DMS153 (cell line): Measurements from ENCODE around the gene CD84.
"Not testable (repeated sequence)": the region's sequence is repeated elsewhere in the genome, so short reads cannot be mapped to it uniquely, and the experiment has no call there.

Experiments
- DNase-seq: peaks from one replicate; lab custom pipeline; 2025; lab: John Stamatoyannopoulos, UW

Gene CD84

DNA sequence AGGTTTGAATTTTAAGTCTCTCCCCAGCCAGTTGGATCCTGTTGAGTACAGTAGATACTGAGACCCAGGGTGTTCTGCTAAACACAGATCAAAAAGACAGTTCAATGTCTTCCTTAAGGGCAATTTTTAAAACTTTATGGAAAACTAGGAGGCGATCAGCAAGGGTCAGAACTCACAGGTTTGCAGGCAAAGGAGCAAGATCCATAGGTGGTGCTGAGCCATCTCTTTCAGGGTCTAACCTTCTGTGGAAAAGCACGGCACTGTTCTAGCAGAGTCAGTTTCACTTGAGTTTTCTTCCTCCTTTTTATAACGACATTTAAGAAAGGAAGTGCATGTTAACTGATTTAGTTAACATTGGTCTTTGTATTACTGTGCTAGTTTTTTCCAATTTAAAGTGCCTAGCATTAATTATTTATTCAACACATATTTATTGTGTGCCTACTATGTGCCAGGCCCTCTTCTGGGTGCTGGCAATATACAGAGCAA is at the start of gene CD84:
Gene CD84, minus strand, starts transcription at position 281 of the 486 bp plus-strand sequence. Its CDS starts 59 bp downstream, at position 222.
- DNase-seq = no peak

DNA sequence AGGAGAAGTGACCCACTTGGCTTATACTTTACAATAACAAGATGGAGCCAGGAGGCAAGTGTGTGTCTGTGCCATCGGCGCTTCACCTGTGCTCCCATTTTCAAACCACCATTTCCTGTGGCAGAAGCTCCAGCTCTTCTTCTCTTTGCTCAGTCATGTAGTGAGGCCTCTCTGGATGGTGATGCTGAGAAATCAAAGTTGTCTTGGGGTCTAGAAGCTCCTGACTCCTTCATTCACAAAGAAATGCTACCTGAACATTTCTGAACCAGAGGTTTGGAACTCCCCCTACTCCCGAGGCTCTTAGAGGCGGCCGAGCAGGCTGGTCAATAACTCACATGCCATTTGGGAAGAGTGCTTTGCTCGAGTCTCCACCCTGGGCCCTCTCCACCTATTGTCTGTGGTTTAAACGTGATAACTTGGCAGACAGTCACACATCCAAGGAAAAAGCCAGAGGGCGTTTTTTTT is 49.5 kb upstream of the CD84 start:
- DNase-seq = no peak

DNA sequence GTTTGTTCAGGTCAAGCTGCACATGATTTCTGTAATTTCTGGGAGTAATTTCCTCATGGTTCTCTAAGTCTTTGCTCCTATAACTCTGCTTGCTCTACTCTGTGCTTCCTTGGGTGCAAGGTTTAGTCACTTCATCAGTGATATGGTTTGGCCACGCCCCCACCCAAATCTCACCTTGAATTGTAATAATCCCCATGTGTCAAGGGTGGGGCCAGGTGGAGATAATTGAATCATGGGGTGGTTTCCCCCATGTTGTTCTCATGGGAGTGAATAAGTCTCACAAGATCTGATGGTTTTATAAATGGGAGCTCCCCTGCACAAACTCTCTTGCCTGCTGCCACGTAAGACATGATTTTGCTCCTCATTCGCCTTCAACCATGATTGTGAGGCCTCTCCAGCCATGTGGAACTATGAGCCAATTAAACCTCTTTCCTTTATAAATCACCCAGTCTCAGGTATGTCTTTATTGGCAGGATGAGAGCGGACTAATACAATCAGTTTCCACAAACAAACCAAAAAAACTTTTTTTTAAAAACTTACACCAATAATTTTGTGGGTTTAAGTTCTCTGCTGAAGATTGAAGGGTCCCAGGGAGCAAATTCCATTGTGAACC is 48.5 kb upstream of the CD84 start:
- DNase-seq = not testable (repeated sequence)

DNA sequence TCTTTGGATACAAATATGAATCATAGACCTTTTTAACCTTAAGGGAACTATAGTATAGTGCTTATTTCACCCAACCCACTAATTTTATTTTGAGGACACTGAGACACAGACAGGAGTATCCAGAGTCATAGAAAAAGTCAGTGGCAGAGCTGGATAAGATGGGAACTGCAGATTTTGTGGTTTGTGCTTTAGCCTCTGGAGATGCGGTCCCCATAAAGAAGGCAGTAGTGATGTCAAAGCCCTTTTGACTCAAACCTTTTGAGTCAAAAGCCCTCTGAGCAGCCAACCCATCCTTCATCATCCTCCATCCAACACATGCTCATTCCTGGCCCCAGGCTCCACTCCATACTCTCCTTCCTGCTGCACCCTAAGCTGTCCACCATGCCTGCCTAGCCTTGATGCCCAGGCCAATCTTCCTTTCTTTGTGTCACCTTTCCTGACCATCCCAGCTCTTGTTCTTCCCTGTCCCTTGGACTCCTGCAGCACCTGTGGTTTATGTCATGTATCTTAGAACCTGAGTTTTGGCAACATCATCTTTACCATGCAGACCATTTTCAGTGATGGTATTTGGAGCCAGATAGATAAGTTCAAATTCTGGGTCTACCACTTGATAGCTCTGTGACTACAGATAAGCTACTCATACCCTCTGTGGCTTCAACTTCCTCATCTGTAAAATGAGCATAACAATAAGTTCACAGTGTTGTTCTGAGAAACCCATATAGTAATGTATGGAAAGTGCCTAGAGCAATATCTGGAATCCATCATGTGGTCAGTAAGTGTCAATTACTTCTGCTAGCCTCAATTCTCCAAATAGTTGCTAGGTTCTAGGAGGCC is 47.4 kb upstream of the CD84 start:
- no peak for DNase-seq

- no peak for DNase-seq
Measured at GRCh38 chr1:160625725-160626498, 46.6 kb upstream of the CD84 start.

GRCh38 chr1:160625321-160625720 is 46.0 kb upstream of the CD84 start:
- no peak for DNase-seq

DNA sequence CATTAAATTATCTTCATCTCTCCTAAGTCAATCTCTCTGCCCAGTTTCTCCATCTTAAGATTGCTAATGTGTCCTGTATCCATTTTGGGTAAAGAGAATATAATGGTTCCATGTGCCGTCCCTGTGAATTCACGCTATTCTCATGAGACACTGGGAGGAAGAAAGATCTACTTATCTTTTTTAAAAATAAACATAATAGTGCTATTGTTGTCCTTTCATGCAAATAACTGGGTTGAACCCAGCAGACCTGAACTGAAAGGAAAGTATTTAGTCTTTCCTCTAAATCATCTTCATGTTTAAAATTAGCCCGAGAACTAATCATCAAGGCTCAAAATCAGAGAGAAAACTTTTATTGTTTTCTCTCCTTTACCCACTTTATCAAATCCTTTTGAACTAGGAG is 45.2 kb upstream of the CD84 start:
- no peak for DNase-seq

DNA sequence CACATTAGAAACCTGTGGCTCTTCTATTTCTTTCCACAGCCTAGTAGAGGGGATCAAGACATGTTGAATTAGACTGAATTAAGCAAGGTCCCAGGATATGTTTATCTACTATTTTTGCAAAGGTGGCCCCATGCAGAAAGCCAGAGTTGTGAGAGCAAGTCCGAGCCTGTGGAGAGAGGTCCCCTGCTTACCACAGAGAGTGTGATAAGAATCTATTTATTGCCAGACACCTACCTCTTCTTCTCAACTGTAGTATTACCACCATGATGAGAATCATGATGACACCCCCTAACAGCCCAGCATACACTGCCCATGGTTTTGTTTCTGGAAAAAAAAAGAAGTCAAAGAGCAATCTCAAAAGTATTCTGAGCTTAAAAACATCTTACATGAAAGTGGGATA is 44.6 kb upstream of the CD84 start:
- no peak for DNase-seq

- no peak for DNase-seq
Measured at GRCh38 chr1:160623227-160623633, 43.9 kb upstream of the CD84 start.

DNA sequence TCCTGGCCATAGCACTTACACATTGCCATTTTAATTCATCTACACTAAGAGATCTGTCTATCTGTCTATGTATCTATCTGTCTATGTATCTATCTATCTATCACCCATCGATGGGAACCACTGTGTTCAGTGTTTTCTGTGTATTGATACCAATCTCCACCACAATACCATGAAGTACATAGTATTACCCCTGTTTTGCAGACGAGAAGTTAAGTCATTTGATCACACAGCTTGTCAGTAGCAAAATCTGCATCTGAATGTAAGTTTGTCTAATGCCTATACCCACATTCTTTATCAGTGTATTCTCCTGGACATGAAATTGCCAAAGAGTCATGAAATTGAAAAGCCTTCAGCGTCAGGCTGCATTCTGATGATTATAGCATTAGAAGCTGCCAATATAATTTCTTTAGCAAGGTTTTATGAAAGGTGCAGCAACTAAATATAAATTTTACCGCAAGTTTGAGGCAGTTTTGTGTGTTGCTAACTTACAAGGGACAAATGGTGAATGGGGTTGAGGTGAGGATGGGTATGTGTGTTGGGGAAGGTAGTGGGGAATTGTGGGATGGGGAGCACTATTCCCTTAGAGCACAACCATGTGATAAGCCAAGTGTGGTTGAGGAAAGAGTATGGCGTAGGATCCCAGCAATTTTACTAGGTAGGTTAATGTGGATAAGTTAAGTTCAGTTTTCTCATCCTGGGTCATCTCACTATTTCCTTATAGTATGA is 43.4 kb upstream of the CD84 start:
- DNase-seq = no peak

- DNase-seq = no peak
Measured at GRCh38 chr1:160621633-160622413, 42.5 kb upstream of the CD84 start.

DNA sequence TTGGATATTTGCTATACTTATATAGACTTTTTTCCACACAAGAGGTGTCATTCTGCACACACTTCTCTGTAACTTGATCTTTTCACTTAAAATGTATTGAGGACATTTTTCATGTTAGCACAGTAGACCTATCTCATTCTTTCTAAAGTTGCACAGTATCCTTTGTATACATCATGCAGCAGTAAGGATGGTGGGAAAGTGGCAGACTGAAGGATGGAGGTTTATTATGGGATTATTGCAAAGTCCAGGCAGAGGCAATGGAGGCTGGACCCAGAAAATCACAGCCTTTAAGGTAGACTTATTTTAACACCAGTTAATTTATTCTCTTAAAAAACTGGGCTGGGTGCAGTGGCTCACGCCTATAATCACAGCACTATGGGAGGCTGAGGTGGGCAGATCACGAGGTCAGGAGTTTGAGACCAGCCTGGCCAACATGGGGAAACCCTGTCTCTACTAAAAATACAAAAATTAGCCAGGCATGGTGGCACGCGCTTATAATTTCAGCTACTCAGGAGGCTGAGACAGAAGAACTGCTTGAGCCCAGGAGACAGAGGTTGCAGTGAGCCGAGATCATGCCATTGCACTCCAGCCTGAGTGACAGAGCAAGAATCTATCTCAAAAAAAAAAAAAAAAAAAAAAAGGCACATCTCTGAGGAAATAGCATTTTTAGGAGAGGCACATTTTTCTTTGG is 41.8 kb upstream of the CD84 start:
- DNase-seq = no peak

- no peak for DNase-seq
Measured at GRCh38 chr1:160619742-160620277, 40.5 kb upstream of the CD84 start.

- no peak for DNase-seq
Measured at GRCh38 chr1:160618763-160619274, 39.5 kb upstream of the CD84 start.

DNA sequence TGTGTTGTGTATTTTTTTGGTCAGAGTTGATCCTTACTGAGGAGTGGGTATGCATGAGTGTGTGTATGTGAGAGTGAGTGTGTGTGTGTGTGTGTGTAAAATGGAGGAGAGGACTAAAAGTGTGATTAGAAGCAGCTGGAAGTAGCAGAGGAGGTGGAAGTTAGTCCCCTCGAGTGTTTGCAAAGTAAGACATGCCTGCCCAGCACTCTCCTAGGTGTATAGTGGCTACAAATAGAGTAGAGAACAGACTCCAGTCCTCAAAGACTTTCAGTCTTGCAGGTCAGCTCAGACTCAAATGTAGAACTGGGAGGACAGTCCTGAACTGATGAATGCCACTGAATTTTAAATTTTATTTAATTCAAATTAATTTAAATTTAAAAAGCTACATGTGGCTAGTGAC is 39.0 kb upstream of the CD84 start:
- no peak for DNase-seq

GRCh38 chr1:160615660-160616059 is 36.4 kb upstream of the CD84 start:
- no peak for DNase-seq

GRCh38 chr1:160614410-160614809 is 35.1 kb upstream of the CD84 start:
- DNase-seq = no peak

- DNase-seq = no peak
Measured at GRCh38 chr1:160612613-160613218, 33.4 kb upstream of the CD84 start.

DNA sequence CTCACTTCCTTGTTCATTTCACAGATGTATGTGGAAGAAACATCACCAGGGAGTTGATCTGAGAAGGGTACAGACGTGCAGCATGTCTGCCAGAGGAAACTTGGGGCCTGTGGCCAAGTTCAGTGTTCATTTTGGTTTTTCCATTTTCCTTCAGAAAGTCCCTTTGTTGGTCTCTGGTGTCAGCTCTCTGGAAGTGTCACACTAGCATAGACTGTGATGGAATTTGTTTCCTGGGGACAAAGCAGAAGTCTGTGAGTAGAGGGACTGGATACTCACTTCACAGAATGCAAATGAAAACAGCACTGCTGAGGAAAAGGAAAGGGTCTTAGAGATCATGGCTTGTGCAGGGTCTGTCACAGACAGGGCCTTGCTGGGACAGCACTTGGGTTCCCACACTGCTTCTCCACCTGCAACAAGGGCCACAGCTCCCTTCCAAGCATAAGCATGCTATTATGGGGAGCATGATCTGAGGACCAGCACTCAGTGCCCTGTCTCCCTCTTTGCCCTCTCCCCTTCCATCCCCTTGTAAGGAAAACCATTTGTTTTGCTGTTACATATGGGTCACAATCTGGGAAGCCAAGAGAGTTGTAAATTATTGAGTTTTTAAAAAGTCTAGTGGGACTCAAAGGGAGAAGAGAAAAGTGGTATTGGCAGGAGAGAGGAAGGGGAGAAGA is 31.4 kb upstream of the CD84 start:
- DNase-seq = no peak
